KBM-7 (cell line): ENCODE measurements around the gene PFKP.

ENCODE experiments used
- DNase-seq: peaks from one replicate; pipeline ENCODE4 v3.0.0-alpha.2; 2015
- in situ Hi-C: fragments of 300-500 bp; cut with MboI; formaldehyde crosslinking; loops from 2 replicates; pipeline ENCODE4 v1.14.3; 2020; ENCODE audit warnings: low sequenced_read_pairs, low pct_unique_long_range_greater_than_20kb, mixed read lengths

The PFKP gene

GRCh38 chr10:3126741-3127346 is 59.5 kb downstream of the PFKP start:
- no peak for DNase-seq
- in situ Hi-C loops, result no loop called here

GRCh38 chr10:3127921-3128320 is 60.6 kb downstream of the PFKP start:
- DNase-seq, result no peak
- in situ Hi-C loops, result no loop called here

GRCh38 chr10:3128379-3129130 is 61.2 kb downstream of the PFKP start:
- DNase-seq, result no peak
- in situ Hi-C loops, result no loop called here

GRCh38 chr10:3129581-3130340 is 62.4 kb downstream of the PFKP start:
- in situ Hi-C loops, result no loop called here
- DNase-seq, result no peak

GRCh38 chr10:3131098-3131497 is 63.8 kb downstream of the PFKP start:
- no peak for DNase-seq
- in situ Hi-C loops, result no loop called here

GRCh38 chr10:3132036-3133025 is 65.0 kb downstream of the PFKP start:
- in situ Hi-C loops, result no loop called here
- DNase-seq, result no peak

- no peak for DNase-seq
- in situ Hi-C loops, result no loop called here
These were observed 66.6 kb downstream of the PFKP start for GRCh38 chr10:3133948-3134347.

GRCh38 chr10:3135006-3135405 is 67.7 kb downstream of the PFKP start:
- in situ Hi-C loops, result no loop called here
- no peak for DNase-seq

GRCh38 chr10:3136336-3136735 is 69.0 kb downstream of the PFKP start:
- in situ Hi-C loops, result no loop called here

GRCh38 chr10:3136763-3137611 is 69.6 kb downstream of the PFKP start:
- in situ Hi-C loops, result no loop called here
- DNase-seq, result no peak

More at GRCh38 chr10:3136336-3136735, 69.0 kb downstream of the PFKP start:
- no peak for DNase-seq

GRCh38 chr10:3137958-3138726 is 70.8 kb downstream of the PFKP start:
- no peak for DNase-seq
- in situ Hi-C loops, result no loop called here

GRCh38 chr10:3139216-3139910 is 72.0 kb downstream of the PFKP start:
- in situ Hi-C loops, result no loop called here
- no peak for DNase-seq

GRCh38 chr10:3140280-3140679 is 72.9 kb downstream of the PFKP start:
- in situ Hi-C loops, result no loop called here

GRCh38 chr10:3141351-3142005 is 74.1 kb downstream of the PFKP start:
- in situ Hi-C loops, result no loop called here

More at GRCh38 chr10:3140280-3140679, 72.9 kb downstream of the PFKP start:
- DNase-seq, result no peak

GRCh38 chr10:3142146-3142875 is 75.0 kb downstream of the PFKP start:
- in situ Hi-C loops, result no loop called here
- DNase-seq, result no peak

More at GRCh38 chr10:3141351-3142005, 74.1 kb downstream of the PFKP start:
- no peak for DNase-seq

GRCh38 chr10:3143366-3143765 is 76.0 kb downstream of the PFKP start:
- in situ Hi-C loops, result no loop called here
- DNase-seq, result no peak
